ENCODE measurements around the gene PHF20.

The PHF20 gene

GRCh38 chr20:35731862-35732643 lies 39.8 kb upstream of the PHF20 start:
- no peak for ATAC-seq (ENCODE audit: low read depth)
- TF ChIP-seq CTCF (IDR thresholded peaks at IDR 0.05; ENCODE audit: poor library complexity, severe bottlenecking), result no peak
- no peaks in the 10 kb centered on the region for H3K27me3 ChIP-seq (ENCODE audit: insufficient read depth, poor library complexity, severe bottlenecking)
- peaks cover 100% of the 10 kb centered on the region for H3K36me3 ChIP-seq (ENCODE audit: low read depth)
- H3K4me1 ChIP-seq (ENCODE audit: insufficient read depth, poor library complexity, severe bottlenecking), result peaks cover 47% of the 10 kb centered on the region
- no peaks in the 10 kb centered on the region for H3K9me3 ChIP-seq (ENCODE audit: severe bottlenecking)
- DNase-seq (ENCODE audit: low spot score), result peak; percentile 64
- H3K4me3 ChIP-seq (ENCODE audit: severe bottlenecking), result no peak overlapping the region
- no peak overlapping the region for H3K27ac ChIP-seq (ENCODE audit: poor library complexity, severe bottlenecking)

GRCh38 chr20:35732644-35732982 lies 39.2 kb upstream of the PHF20 start:
- no peak for ATAC-seq (ENCODE audit: low read depth)
- Histone ChIP-seq H3K36me3 (ENCODE audit: low read depth) (peaks cover 100% of the 10 kb centered on the region), H3K4me3 (ENCODE audit: severe bottlenecking) (no peak overlapping the region), H3K27me3 (ENCODE audit: insufficient read depth, poor library complexity, severe bottlenecking) (no peaks in the 10 kb centered on the region), H3K4me1 (ENCODE audit: insufficient read depth, poor library complexity, severe bottlenecking) (peaks cover 47% of the 10 kb centered on the region), H3K27ac (ENCODE audit: poor library complexity, severe bottlenecking) (no peak overlapping the region), H3K9me3 (ENCODE audit: severe bottlenecking) (no peaks in the 10 kb centered on the region)
- no peak for DNase-seq (ENCODE audit: low spot score)
- TF ChIP-seq CTCF (IDR thresholded peaks at IDR 0.05; ENCODE audit: poor library complexity, severe bottlenecking), result no peak

- TF ChIP-seq CTCF (IDR thresholded peaks at IDR 0.05; ENCODE audit: poor library complexity, severe bottlenecking), result no peak
- Histone ChIP-seq H3K27me3 (ENCODE audit: insufficient read depth, poor library complexity, severe bottlenecking) (no peaks in the 10 kb centered on the region), H3K36me3 (ENCODE audit: low read depth) (peaks cover 100% of the 10 kb centered on the region), H3K4me3 (ENCODE audit: severe bottlenecking) (no peak overlapping the region), H3K9me3 (ENCODE audit: severe bottlenecking) (no peaks in the 10 kb centered on the region), H3K27ac (ENCODE audit: poor library complexity, severe bottlenecking) (no peak overlapping the region), H3K4me1 (ENCODE audit: insufficient read depth, poor library complexity, severe bottlenecking) (peaks cover 59% of the 10 kb centered on the region)
- DNase-seq (ENCODE audit: low spot score), result no peak
- no peak; the same call in 2 of the 3 replicates for ATAC-seq (ENCODE audit: low read depth)
These were observed 37.4 kb upstream of the PHF20 start for GRCh38 chr20:35734374-35734773.

- DNase-seq (ENCODE audit: low spot score) (no peak), ATAC-seq (ENCODE audit: low read depth) (no peak)
- Histone ChIP-seq H3K27ac (ENCODE audit: poor library complexity, severe bottlenecking) (no peak overlapping the region), H3K27me3 (ENCODE audit: insufficient read depth, poor library complexity, severe bottlenecking) (no peaks in the 10 kb centered on the region), H3K9me3 (ENCODE audit: severe bottlenecking) (no peaks in the 10 kb centered on the region), H3K4me1 (ENCODE audit: insufficient read depth, poor library complexity, severe bottlenecking) (peaks cover 65% of the 10 kb centered on the region), H3K36me3 (ENCODE audit: low read depth) (peaks cover 100% of the 10 kb centered on the region), H3K4me3 (ENCODE audit: severe bottlenecking) (no peak overlapping the region)
- TF ChIP-seq CTCF (IDR thresholded peaks at IDR 0.05; ENCODE audit: poor library complexity, severe bottlenecking), result no peak
These were observed 36.8 kb upstream of the PHF20 start for GRCh38 chr20:35734777-35735649.
